DOHH2 (cell line): ENCODE data around the gene BCOR.

Experiments used
- EZH2phosphoT487 ChIP-seq: fragments of 200-600 bp; sonication (generic); IDR thresholded peaks from 2 replicates; pipeline ENCODE4 v1.6.1; 2017; ENCODE audit warnings: borderline replicate concordance, mild to moderate bottlenecking, antibody characterized with exemption, low read length, moderate library complexity, mixed read lengths
- TF ChIP-seq, protein P1 (sequence below): fragments of 200-600 bp; sonication (generic); IDR thresholded peaks from one replicate; pipeline ENCODE4 v1.5.1; 2014; ENCODE audit warnings: antibody characterized with exemption, mild to moderate bottlenecking, low read depth, low read length; ENCODE audit not compliant: poor library complexity, severe bottlenecking

DNA sequence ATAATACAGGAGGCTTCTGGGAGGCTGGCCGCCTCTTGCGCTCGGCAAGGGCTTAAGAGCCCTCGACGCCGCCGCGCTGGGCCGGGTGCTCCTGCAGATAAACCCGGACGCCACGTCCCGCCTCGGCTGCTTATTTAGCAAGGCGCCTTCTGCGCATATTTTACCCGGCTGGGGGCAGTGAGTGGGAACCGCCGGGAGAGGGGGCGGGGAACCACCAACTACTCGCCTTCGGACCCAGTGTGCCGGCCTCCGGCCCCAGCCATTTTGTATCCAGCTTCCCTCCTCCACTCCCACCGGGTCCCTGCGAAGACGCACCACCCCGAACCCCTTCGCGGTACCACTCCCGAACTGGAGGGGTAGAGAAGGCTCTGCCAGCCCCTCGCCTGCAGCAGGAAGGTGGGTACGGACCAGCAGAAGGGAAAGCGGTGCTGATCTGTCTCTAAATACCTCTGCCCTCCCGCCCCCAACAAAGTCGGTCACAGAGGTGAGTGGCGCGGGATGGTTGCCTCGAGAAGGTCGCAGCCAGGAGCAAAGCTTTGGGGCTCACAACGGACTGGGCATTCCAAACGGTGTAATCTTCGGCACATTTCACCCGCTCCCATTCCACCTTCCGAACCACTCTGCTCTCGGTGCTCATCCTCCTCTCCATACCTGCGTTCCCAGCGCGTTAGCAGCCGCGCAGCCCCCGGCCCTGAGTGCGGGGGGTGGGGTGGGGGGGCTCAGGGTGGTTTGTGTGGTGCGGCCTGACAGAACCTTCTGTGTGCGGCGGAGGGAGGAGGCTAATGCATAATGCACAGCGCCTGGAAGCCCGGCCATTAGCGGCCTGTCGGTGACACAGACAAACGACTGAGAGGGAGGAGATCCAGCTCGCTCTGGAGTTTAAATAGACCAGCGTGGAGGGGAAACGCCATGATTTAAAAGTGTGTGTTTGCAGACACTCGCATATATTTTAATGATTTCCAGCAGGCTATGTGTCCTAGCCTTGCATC, 4.9 kb upstream of the BCOR start:
- TF ChIP-seq, protein P1, sequence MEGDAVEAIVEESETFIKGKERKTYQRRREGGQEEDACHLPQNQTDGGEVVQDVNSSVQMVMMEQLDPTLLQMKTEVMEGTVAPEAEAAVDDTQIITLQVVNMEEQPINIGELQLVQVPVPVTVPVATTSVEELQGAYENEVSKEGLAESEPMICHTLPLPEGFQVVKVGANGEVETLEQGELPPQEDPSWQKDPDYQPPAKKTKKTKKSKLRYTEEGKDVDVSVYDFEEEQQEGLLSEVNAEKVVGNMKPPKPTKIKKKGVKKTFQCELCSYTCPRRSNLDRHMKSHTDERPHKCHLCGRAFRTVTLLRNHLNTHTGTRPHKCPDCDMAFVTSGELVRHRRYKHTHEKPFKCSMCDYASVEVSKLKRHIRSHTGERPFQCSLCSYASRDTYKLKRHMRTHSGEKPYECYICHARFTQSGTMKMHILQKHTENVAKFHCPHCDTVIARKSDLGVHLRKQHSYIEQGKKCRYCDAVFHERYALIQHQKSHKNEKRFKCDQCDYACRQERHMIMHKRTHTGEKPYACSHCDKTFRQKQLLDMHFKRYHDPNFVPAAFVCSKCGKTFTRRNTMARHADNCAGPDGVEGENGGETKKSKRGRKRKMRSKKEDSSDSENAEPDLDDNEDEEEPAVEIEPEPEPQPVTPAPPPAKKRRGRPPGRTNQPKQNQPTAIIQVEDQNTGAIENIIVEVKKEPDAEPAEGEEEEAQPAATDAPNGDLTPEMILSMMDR = no peak
- no peak for TF ChIP-seq EZH2phosphoT487
